Cardiac septum (tissue), 1 donor: Measurements from ENCODE around the gene NUDT9. TPM values are rescaled to one million over a fixed set of nuclear protein-coding genes. Genes with fewer than 3 reads are reported as not detected.
"Not testable (repeated sequence)": the region's sequence is repeated elsewhere in the genome, so short reads cannot be mapped to it uniquely, and the experiment has no call there.

Experiments used
- DNase-seq: peaks from one replicate; pipeline ENCODE4 v3.0.0-alpha.2; 2020; ENCODE audit warnings: low spot score
- intact Hi-C: fragments of 100-400 bp; cut with DNase I; formaldehyde crosslinking; loops from one replicate; pipeline ENCODE4 v1.14.0; 2022
- total RNA-seq: library from RNA; stranded (reverse); fragmentation: NEBNext Ultra II Directional; extraction: Animal tissue kit (Norgen Biotek cat#: 25700); gene quantifications from one replicate; pipeline ENCODE4 v1.2.1, GENCODE V29; 2021
- donor health status: DM: no; HTN: no; CAD: no.

The NUDT9 gene
- total RNA-seq, 1 donor from 2014 or later, result 21.5 TPM

DNA sequence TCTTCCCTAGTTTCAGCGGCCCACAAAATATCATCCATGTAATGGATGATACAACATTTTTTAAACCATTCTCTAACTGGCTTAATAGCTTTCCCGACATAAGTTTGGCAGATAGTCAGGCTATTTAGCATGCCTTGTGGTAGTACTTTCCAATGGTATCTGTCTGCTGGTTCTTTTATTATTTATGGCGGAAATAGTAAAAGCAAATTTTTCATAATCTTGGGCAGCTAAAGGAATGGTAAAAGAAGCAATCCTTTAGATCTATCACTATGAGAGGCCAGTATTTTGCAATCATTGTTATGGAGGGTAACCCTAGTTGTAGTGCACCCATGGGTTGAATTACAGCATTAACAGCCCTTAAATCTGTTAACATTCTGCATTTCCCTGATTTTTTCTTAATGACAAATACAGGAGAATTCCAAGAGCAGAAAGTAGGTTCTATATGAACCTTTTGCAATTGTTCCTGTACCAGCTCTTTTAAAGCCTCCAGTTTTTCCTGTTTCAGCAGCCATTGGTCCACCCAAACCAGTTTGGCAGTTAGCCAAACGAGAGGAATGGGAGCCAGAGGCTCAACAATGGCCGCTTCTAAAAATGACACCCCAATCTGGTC, 17.1 kb upstream of the NUDT9 start:
- intact Hi-C loops, result no loop called here
- no peak for DNase-seq

DNA sequence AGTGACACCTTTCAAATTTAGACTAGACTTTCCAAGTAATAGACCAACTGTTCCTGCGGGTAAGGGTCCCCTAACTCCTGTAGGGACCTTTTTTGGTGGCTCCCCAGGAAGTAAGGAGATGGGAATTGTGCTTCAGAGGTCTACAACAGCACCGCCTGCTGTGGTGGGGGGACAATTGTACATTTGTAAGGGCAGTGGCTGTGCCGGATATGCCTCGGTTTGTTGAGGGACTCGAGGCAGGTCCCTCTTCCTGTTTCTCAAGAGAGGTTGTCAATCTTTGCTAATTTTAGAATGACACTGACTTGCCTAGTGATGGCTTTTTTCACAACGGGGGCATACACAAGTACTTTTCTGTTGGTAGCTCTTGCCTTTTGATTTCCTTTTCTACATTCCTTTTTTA, 15.9 kb upstream of the NUDT9 start:
- no peak for DNase-seq
- intact Hi-C loops, result no loop called here

DNA sequence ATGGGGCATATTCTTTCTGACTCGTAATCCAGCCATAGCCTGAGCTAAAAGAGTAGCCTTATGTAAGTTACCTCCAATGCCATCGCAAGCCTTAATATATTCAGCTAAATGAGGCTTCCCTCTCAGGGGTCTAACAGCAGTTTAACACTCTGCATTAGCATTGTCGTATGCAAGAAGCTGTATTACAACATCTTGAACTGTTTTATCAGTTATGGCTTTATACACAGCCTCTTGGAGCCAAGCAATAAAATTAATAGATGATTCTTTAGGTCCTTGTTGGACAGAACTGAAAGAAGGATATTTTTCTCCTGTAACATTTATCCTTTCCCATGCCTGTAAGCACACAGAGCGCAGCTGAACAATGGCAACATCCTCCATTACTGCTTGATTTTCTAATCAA, 15.5 kb upstream of the NUDT9 start:
- intact Hi-C loops, DNase-seq: not testable (repeated sequence)

DNA sequence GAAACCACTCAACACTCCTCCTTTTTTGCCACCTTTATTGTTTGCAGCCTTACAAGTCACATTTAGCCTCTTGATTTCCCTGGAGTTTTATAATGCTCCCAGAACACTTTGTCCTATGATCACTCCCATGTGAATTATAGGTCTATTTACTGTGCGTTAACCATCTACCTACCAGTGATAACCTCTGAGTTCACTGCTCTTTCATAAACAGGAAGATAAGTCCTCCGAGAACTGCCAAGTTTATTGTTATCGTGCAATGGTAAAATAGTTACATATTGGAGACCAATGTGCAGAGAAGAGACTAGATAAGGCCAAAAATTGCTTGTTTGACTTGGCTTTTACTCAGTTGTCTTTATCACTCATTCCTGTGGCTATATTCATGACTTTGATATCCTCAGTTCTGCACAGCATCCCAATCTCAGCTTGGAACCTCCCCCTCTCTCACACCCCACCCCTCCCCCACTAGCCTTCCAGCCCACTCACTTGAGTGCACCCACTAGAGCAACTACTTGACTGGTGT, 12.9 kb upstream of the NUDT9 start:
- intact Hi-C loops, result no loop called here
- no peak for DNase-seq

DNA sequence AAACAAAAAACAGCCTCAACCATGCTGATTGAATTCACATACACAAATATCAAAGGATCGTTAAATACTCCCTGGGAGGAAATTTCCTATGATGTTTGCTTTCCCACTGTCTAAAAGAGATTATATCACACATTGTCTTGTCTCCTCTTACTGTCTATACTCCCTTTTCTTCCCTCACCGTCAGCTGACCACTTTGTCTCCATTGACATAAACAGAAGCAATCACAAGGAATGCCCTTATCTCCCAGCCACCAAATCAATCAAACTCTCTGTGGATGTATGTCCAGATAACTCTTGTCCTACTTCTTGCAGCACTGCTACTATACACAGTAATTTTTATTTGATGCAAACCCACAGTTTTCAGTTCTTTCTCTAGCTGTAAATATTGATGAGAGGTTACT, 12.2 kb upstream of the NUDT9 start:
- intact Hi-C loops, result no loop called here
- no peak for DNase-seq

DNA sequence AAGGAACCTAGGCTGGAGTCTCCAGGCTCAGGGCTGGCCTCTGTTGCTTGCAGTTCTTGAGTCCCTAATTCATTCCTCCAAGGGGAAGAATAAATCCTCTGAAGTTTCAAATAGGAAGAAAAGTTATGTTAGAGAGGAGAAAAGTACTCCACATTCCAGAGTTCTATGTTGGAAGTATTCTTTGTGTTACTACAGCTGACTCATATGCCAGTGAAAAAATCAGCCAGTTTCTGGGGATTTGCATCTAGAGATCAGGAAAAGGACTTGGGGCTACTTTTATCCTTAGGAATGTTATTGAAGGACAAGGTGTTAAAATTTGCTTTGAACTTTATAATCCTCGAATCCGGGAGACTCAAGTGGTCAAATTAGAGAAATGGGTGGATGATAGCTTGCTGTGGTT, 11.7 kb upstream of the NUDT9 start:
- DNase-seq, result no peak
- intact Hi-C loops, result no loop called here

DNA sequence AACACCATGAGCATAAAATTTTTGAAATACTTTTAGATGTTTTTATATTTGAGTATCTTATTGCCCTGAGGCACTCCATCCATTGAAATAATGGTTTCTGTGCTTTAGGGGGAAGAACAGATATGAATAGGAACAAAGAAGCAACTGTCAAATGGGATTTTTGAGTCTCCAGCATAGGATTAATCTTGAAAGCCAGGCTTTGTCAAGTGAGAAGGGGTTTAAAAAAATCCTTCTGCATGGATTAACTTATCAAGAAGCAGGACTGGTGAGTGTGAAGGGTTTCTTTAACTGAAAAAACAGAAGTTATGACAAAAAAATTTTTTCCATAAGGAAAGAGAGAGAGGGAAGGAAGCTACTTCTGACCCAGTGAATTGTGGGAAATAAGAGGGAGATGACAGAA, 7.6 kb upstream of the NUDT9 start:
- DNase-seq, result no peak
- intact Hi-C loops, result no loop called here

DNA sequence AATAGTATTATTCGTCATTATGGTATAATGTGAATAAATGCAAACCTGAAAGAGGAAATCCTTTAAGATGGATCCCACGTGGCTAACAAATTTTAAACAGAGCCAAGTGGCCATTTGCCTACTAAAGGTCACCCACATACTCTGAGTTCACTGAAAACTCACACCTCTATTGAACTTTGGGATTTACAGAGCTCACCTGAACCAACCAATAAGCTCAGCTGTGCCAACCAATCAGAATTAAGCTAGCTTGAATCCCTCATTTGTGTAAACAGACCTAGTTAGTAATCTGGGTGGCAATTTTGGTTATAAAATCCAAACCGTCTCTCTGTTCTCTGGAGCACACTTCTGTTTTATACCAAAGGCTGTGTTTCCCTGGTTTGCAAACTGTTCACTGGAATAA, 5.4 kb upstream of the NUDT9 start:
- intact Hi-C loops, result no loop called here
- no peak for DNase-seq

DNA sequence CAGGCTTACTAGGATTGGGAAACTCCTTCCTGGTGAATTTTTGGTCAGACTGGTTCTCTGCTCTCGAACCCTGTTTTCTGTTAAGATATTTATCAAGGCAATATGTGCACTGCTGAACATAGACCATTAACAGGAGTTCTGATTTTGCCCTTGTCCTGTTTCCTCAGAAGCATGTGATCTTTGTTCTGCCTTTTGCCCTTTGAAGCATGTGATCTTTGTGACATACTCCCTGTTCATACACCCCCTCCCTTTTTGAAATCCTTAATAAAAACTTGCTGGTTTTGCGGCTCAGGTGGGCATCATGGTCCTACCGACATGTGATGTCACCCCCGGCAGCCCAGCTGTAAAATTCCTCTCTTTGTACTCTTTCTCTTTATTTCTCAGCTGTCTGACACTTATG, 4.0 kb upstream of the NUDT9 start:
- DNase-seq, result not testable (repeated sequence)

DNA sequence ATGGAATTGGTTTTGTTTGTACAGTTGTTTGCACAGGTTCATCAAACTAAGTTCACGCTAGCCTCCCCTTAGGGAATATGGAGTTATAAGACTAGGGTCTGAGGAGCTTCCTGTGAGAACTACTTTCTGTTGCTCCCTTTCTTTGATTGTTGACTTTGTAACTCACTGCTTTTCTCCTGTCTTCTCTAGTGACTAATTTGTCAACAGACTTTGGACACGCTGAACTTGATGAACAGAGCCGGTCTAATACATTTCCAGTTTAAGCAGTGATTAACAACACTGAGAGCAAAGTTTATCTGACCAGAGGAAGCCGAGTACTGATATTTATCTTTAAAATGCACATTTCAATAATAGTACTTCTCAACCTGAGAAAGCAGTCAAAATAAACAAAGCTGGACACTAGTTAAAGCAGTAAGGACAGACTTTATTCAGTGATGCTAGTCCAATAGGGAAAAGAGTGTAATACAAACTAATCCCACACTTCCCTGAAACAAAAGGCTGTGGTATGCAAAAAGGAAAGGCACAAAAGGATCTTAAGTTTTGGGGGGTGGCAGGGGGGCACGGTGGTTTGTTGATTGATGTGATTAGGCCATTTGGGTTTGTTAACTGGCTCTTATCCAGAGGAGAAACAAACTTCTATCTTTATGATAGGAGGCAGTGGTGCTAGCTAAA, 2.7 kb upstream of the NUDT9 start:
- intact Hi-C loops, result loop anchor here (5.0 kb wide), 2 partner anchors 48 to 113 kb away; no protein-coding TSS in a partner anchor
- DNase-seq, result no peak

More for the DNA sequence above, 4.0 kb upstream of the NUDT9 start:
- intact Hi-C loops, result not testable (repeated sequence)

DNA sequence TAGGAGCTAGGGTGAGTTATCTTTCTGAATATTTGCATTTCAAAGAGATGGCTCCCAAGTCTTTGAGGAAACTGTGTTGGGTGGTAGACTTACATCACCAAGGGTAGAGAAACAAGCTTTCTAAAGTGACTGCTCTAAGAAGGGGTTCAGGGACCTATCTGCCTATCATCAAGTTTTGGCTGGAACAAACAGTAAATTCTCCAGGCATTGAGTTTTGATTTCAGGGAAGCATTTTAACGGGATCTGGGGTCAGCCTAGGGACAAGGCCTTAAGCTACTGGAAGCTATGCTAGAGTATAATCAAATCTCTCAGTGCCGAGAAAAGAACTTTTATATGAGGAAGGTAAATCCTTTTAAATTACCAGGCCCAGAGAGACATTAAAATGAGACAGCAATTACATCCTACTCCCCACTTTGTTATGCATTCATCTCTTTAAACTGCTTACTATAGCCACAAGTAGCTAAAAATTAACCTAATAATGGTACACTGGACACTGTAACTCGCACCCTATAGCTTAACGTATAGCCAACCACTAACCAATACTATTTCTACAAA, 2.0 kb upstream of the NUDT9 start:
- no peak for DNase-seq
- intact Hi-C loops, result loop anchor here (5.0 kb wide), 2 partner anchors 47 to 112 kb away; no protein-coding TSS in a partner anchor

DNA sequence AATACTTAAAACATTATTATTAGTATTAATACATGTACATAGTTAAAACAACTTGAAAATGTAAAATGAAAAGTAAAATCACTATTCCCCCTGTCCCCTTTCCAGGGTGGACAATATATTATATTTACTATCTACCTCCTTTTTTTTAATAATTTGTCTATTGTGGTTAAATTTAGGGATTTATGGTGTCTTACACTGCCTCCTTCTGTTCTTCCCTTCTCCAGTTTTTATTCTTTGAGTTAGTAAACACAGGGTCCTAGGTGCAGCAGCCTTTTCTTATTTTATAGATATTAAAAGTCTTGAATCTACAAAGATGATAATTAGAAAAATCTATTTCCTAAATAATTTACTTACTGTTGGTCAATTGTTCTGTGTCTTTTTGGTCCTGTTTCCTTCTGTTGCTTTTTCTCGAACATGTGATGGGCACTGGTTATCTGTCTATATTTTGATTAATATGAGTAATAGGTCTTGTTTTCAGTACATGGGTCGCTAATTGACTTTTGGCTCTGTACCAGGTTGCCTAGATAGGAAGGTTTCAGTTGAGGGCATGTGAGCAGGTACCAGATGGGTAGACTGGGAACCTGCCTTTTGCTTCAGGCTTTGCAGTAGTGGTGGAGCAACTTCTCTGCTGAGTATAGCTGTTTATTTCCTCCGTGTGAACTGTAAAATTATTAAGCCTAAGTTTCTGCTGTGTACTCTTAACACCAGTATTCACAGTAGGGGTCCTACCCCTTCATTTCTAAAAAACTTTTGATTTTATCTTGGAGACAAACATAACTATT, 1.1 kb downstream of the NUDT9 start:
- intact Hi-C loops, result loop anchor here (5.0 kb wide), 2 partner anchors 44 to 109 kb away; no protein-coding TSS in a partner anchor
- DNase-seq, result no peak

DNA sequence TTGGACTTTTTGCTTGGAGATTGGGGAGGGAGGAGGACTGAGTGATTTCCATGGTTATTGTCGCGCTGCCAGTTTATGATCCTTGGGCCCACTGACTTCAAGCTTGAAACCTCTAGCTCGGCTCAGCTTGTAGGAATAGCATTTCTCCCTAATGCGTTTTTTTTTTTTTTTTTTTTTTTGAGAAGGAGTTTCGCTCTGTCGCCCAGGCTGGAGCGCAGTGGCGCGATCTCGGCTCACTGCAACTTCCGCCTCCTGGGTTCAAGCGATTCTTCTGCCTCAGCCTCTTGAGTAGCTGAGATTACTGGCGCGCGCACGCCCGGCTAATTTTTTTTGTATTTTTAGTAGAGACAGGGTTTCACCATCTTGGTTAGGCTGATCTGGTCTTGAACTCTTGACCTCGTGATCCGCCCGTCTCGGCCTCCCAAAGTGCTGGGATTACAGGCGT, 1.7 kb downstream of the NUDT9 start:
- intact Hi-C loops, result loop anchor here (5.0 kb wide), 2 partner anchors 43 to 108 kb away; no protein-coding TSS in a partner anchor

DNA sequence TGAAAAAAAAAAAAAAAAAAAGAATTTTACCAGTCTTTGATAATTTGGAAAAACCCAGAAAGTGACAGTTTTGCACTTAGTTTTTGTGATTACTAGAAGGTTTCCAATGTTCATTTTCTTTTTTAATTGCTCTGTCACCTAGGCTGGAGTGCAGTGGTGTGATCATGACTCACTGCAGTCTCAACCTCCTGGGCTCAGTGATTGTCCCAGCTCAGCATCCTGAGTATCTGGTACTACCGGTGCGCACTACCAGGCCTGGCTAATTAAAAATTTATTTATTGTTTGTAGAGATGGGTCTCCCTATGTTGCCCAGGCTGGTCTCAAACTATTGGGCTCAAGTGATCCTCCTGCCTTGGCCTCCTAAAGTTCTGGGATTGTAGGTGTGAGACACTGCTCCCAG, 3.3 kb downstream of the NUDT9 start:
- DNase-seq, result no peak
- intact Hi-C loops, result no loop called here

More for the DNA sequence above, 1.7 kb downstream of the NUDT9 start:
- DNase-seq, result not testable (repeated sequence)

DNA sequence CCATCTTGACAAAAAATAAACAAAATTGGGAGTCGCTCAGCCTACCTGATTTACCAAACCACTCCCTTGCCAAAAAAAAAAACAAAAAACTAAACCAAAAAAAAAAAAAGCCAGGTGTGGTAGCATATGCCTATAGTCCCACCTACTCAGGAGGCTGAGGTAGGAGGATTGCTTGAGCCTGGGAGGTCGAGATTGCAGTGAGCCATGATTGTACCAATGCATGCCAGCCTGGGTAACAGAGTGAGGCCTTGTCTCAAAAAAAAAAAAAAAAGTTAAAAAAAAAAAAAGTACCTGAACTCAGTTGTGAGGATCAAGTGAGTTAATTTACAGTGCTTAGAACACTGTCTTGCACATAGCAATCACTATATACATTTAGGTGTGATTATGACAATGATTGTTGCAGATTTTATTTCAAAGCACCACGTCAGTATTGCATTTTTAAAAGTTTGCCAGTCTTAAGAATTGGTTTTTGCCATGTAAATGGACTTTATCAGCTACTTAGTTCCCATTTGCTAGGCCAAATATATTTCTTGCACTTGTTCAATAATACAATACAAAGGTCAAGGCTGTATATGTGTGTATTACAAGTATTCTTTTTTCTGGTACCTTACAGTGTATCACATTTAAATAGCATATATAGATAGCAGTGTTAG, 4.6 kb downstream of the NUDT9 start:
- no peak for DNase-seq
- intact Hi-C loops, result no loop called here

DNA sequence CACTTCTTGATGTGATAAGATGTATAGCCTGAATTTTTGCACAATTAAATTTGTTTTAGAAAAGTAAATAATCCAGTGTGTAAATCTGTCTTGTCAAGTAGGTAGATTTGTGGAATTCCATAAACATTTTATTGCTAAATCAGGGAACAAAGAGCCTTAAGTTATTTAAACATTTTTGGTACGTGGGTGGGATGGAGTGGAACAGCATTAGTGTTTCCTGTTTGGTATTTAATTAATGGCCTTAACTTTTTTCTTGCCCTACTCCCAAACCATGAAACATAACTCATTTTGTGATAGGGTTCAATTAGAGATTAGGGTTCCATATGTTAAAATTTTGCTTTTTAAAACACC, 5.1 kb downstream of the NUDT9 start:
- no peak for DNase-seq
- intact Hi-C loops, result no loop called here

DNA sequence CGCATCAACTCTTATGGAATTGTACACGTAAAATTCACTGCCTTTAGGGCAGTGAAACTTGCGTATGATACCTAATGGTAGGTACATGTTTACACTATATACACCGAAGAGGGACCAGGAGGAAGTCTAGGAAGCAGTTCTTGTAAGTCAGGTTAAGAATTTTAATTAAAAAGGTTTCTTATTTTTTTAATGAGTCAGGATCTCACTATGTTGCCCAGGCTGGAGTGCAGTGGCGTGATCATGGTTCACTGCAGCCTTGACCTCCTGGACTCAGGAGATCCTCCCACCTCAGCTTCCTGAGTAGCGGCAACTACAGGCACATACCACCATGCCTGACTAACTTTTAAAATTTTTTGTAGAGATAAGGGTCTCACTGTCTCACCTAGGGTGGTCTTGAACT, 6.6 kb downstream of the NUDT9 start:
- intact Hi-C loops, result no loop called here
- DNase-seq, result no peak

DNA sequence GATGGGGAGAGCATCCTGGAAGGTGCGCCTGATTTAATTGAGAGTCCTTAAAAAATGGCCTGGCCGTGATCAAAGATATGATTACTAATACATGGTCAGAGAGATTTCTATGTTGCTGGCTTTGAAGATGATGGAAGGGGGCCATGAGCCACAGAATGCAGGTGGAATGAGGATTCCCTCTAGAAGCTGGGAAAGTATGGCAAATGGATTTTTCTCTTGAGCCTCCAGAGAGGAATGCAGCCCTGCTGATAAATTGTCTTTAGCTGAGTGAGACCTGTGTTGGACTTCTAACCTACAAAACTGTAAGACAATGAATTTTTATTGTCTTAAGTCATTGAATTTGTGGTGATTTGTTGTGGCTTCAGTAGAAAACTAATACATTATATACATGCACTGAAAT, 7.7 kb downstream of the NUDT9 start:
- no peak for DNase-seq
- intact Hi-C loops, result no loop called here

DNA sequence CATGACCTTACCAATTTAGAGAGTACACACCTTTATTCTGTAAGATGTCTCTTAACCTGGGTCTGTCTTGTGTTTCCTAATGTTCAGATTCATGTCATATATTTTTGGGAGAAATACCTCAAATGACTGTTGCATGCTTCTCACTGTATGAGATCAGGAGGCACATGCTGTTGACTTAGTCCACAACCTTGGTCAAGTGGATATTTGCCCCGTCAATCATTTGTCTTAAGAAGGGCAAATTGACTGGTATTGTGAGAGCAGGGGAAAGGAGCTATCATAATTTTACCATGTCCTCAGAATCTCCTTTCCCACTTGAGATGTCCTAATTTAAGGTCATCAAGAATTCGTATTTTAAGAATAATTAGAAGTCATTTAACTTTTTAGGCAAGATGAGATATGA, 11.0 kb downstream of the NUDT9 start:
- intact Hi-C loops, result no loop called here
- DNase-seq, result no peak

DNA sequence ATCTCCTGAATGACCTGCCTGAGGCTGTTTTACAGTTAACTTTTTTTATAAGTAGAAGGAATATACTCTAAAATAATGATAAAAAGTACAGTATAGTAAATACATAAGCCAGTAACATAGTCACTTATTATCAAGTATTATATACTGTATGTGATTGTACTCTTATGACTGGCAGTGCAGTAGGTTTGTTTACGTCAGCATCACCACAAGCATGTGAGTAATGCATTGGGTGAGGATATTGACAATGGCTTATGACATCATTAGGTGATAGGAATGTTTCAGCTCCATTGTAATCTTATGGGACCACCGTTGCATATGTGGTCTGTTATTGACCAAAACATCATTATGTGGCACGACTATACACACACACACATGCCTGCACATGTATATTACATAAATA, 20.5 kb downstream of the NUDT9 start:
- no peak for DNase-seq
- intact Hi-C loops, result no loop called here
